ENCODE results near the gene CDR2L. TPM values are rescaled to one million over a fixed set of nuclear protein-coding genes. Genes with fewer than 3 reads are reported as not detected.
"Not testable (repeated sequence)": the region's sequence is repeated elsewhere in the genome, so short reads cannot be mapped to it uniquely, and the experiment has no call there.

Gene CDR2L
- polyA plus RNA-seq, 4 donors: 8.2 to 12.0 (median 10.0) TPM

DNA sequence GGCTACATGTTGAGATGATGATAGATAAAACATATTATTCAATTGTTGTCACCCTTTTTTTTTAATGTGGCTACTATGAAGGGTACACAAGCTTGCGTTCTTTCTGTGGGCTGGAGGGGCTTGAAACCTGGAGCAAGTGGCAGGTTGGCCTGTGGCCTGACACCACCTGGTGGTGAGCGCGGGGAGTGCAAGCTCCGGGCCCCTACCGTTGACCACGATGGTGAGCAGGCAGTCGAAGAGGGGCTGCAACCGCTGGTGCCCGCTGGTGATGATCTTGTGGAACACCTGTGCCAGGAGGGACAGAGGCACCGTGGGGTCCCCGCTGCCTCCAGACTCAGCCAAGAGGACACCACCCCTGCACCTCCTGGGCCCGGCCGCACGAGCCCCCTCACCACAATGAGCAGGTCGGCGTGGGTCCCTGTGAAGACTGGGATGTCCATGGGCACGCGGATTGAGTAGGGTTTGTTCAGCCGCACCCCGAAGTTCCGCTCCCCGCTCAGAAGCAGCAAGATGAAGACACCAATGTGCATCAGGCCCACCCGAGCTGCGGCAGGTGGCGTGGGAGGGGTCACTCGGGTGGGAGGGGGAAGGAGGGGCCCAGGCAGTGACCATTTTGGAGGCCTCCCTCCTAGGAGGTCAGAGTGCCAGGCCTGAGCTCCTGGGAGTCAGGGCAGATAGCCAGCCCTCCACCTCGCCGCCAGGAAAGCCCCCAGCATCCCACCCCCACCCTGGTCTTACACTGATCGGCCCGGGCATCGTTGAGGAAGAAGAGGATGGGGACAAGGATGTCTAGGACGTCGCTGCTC, 29.3 kb upstream of the CDR2L start:
- DNase-seq (ENCODE audit: low read depth in 4 of 4, low spot score in 2 of 4): no peak

DNA sequence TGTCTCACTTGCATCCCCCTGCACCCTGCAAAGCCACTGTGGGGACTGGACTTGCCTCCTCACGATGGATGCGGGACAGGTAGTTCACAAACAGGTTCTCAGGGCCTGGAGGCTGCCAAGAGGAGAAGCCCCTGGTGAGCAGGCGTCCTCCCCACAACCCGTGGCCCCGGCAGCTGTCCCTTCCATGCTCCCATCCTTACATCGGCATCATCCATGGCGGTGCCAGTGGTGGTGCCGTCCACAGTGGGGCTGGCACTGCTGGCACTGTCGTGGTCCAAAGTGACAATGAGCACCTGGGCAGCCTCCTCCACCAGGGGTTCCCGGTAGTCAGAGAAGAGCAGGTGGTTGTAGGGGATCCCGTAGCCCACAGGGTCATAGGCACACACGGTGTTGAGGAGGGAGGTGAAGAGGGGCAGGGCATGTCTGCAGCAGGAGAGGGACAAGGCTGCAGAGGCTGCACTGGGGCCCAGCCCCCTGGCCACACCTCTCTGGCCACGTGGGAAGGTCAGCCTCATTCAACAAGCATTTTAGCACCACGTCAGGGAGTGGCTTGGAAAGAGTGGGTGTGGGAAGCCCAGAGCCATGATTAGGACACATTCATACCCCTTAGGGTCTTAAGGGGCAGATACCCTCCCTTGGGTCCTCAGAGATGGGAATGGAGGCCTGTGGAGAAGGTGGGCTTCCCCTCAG, 27.5 kb upstream of the CDR2L start:
- DNase-seq (ENCODE audit: low read depth in 4 of 4, low spot score in 2 of 4): no peak

DNA sequence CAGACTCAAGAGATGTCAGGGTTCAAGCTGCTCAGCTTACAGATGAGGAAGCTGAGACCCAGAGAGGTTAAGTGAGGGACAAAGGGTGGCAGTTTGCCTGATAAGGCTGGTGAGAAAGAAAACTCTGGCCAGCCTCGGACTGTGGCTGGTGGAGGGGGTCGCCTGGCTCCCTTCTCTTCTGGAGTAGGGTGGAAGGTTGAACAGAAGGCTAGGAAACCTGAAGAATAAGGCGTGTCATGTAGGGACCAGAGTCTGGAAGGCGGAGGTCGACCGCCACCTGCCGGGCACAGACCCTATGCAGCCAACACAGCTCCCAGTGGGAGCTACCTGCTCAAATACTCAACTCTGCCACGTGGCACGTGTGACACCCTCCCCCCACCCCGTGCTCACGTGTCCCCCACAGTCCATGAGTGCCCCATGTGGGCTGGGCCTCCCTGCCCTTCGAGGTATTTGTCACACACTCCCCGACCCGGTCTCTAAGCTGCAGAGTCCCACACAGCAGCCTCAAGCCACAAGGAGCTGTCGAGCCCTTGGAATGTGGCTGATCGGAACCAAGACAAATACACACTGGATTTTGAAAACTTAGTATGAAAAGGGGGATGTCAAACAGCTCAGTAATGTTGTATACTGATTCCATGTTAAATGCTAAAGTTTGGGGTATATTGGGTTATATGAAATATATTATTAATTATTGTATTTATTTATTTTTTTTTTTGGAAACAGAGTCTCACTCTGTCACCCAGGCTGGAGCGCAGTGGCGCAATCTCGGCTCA, 26.7 kb upstream of the CDR2L start:
- no peak for DNase-seq (ENCODE audit: low read depth in 4 of 4, low spot score in 2 of 4)

DNA sequence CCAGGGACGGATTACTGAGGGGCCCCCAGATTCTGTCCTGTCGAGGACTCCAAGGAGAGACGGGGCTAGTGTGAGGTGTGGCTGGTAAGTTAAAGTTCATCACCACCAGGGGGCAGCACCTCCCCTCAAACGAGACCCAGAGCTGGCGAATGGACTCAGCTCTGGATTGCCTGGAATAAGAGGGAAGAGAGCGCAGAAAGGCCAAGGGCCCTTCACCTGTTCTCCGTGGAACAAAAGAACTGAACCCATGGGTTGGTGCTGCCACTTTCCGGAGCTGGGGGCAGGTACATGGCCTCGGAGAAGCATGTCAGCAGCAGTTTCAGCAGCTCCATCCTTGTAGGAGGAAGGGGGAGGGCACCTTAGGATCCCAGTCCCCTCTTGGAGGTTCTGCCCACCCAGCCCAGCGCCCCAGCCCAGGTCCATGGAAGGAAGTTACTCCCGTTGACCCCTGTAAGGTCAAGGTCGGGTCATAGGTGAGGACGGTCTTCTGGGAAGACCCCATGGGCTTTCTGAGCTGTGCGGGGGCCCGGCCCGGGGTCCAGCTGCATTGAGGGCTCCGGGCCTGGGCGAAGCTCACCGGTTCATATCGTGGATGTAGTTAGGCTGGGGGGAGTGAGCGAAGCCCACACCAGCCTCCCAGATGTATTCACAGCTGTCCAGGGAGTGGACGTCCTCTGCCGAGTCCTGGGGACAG, 25.6 kb upstream of the CDR2L start:
- peak; percentile 41 to 78 (median 60) for DNase-seq (ENCODE audit: low read depth in 4 of 4, low spot score in 2 of 4)

DNA sequence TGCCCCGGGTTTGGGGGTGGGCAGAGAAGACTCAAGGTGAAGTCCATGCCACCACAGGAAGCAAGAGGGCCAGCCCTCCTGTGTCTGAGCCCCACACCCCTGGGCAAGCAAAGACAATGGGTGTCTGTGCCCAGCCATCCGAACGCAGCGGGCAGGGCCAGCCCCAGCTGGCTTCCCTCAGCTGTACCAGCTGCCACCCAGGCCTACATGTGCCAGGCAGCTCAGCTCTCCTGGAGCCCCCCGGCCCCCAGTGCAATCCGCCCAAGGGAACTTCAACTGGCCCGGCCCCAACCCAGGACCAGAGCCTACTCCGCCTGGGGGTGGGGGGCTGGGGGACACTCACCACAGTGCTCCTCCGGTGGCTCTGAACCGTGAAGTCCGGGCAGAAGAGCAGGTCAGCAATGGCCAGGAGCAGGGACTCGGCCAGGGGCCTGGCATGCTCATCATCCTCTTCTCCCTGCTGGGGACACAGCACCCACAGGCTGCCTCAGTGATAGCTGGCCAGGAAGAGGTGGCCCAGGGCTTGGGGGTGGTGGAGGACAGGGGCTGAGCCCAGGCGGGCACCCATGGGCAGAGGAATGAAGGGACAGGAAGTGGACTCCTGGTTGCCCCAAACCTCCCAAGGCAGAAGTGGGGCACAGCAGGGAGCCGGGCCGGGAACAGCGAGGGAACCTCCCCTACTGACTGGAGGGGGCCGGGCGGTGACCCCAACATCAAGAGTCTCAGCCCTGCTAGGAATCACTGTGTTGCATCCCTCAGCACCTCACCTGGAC, 24.6 kb upstream of the CDR2L start:
- no peak for DNase-seq (ENCODE audit: low read depth in 4 of 4, low spot score in 2 of 4)

DNA sequence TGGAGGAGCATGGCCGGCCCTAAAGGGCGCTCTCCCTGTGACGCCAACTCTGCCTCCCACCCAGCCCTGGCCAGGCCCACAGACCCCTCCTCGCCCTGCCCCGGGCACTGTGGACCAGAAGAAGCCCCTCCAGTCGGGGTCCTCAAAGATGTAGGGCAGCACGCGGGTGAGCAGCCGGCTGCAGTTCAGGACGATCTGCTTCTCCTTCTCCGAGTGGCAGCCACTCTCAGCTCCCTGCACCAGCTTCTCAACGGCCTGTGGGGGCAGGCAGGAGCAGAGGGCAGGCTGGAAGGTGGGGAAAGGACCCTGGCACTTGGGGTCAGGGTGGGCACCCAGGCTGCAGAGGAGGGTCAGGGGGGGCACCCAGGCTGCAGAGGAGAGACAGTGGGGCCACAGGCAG, 23.8 kb upstream of the CDR2L start:
- no peak for DNase-seq (ENCODE audit: low read depth in 4 of 4, low spot score in 2 of 4)

DNA sequence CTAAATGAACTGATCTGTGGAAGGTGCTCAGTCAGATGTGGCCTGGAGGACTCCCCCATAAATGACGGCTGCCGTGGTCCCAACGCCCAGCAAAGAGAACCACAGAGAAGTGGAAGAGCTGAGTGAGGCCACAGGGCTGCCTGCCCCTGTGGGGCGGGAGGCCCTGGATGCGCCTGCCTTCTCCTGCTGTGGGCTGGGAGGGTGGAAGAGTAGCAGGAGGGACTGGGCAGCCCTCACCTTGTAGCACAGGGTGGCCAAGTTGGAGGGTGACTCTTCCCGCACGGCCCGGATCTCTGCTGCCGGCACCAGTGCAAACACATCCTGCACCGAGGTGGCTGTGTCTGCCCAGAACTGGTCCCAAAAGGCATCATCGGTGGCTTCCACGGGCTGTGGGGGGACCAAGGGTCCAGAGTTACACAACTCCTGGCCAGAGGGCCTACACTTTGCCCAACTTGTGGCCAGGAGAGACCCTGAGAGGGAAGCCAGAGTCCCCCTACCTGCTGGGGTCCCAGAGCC, 23.1 kb upstream of the CDR2L start:
- DNase-seq (ENCODE audit: low read depth in 4 of 4, low spot score in 2 of 4): no peak

DNA sequence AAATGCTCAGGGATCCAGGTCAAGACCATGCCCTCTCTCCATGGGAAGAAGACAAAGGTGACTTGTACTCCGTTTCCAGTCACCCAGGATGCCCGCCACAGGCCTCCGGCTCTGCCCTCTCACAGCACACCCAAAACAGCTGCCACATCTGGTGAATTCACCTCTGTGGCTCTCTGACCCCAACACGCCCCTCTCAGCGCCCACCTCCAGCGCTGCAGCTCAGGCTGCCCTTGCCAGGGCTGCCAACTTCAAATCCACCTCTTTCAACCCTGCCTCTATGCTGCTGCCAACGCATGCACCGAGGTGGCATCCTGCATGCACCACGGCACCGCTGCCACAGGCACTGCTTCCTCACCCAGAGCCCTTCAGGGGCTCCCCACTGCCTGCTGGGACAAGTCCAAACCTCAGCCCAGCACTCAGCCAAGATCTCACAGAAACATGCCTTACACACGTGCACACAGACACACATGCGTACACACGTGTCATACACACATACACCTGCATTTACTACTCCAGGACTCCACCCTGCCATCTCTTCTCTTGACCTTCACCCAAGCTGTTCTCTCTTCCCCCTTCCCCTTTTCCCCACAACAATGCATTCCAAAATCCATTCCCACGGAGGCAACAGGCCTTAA, 22.3 kb upstream of the CDR2L start:
- DNase-seq (ENCODE audit: low read depth in 4 of 4, low spot score in 2 of 4): no peak

DNA sequence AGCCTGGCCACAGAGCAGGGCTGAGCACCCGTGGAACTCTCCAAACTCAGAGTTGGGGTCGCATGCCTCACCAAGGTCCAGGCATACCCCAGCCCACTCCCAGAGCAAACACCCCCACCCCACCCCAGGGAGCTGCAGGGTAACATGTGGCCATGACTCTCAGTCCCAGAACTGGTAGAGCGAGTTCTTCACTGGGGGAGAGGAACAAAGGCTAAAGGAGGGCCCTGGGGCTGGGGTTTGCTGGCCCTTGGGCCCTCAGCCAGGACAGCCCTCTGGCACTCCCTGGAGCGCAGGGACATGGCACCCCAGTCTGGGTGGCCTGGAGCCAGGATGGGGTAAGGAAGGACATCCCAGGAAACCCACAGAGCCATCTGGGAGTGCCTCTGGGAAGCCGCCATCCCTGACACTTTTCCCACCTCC, 19.1 kb upstream of the CDR2L start:
- no peak for DNase-seq (ENCODE audit: low read depth in 4 of 4, low spot score in 2 of 4)

DNA sequence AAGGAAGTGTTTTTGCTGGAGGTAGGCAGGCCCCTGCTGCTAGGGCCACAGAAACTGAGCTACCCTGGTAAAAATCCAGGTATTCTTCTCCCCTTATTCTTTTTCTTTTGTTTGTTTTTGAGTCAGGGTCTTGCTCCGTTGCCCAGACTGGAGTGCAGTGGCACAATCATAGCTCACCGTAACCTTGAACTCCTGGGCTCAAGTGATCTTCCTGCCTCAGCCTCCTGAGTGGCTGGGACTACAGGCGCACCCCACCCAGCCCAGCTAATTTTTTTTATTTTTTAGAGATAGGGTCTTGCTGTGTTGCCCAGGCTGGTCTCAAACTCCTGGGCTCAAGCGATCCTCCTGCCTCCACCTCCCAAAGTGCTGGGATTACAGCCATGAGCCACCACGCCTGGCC, 17.9 kb upstream of the CDR2L start:
- DNase-seq (ENCODE audit: low read depth in 4 of 4, low spot score in 2 of 4): not testable (repeated sequence)

DNA sequence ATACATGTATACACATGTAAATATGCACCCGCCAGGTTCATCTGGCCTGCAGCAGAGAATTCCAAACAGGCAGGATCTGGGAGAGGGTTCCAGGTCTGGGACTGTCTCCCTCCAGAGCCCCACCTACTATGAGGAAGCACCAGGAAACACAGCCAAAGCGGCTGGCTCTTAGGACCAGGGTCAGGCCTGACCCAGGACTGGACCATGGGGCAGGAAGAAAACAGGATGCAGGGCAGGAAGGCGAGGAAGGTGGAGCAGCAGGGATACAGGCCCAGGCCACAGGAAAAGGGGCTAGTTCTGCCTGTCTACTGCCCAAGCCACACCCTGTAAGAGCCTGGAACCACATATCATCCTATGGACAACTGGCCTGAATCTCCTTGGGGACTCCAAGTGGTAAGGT, 17.0 kb upstream of the CDR2L start:
- DNase-seq (ENCODE audit: low read depth in 4 of 4, low spot score in 2 of 4): no peak

DNA sequence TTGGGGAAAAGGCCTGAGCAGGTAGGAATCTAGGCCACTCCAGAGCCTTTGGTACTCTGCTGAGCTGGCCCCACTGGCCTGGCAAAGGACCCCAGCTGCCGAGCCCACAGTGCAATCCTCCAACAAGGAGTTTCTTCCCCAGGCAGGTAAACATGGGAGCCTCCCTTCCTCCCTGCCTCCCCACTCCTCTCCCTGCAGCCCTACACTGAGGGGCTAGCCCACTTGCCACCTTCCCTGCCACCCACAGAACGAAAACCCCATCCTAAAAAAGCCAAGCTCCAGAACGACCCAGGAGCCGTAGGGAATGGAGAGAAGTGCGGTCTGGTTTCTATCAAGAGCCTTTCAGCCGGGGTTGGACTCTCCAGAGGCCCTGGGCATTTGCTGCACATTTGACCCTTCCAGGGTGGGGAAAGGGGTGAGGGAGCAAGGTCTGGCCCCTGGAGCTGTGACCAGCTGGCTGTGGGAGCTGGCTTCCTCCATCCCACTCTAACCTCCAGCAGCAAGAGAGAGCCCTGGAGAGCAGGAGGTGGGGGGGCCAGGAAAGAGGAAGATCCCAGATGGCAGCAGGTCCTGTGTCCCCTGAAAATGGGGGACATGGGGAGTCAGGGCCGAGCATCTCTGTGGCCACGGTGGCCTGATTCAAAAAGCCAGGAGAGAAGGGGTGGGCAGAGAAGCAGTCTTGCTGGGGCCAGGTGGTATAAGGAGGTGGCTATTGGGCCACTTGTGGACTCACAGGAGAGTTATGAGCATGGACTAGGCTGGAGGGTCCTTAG, 16.2 kb upstream of the CDR2L start:
- DNase-seq (ENCODE audit: low read depth in 4 of 4, low spot score in 2 of 4): no peak

DNA sequence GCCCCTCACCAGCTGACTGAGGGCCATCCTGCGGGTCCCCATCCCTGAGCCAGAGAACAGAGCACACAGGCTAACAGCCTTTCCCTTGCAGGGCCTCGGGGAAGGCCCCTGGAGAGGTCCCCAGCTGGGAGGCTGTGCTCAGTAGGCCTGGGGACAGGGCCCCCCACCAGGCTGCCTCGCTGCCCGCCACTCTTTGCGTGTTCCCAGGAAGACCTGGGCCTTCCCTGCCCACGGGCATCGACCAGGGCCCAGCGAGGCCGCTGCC, 15.7 kb upstream of the CDR2L start:
- DNase-seq (ENCODE audit: low read depth in 4 of 4, low spot score in 2 of 4): no peak

DNA sequence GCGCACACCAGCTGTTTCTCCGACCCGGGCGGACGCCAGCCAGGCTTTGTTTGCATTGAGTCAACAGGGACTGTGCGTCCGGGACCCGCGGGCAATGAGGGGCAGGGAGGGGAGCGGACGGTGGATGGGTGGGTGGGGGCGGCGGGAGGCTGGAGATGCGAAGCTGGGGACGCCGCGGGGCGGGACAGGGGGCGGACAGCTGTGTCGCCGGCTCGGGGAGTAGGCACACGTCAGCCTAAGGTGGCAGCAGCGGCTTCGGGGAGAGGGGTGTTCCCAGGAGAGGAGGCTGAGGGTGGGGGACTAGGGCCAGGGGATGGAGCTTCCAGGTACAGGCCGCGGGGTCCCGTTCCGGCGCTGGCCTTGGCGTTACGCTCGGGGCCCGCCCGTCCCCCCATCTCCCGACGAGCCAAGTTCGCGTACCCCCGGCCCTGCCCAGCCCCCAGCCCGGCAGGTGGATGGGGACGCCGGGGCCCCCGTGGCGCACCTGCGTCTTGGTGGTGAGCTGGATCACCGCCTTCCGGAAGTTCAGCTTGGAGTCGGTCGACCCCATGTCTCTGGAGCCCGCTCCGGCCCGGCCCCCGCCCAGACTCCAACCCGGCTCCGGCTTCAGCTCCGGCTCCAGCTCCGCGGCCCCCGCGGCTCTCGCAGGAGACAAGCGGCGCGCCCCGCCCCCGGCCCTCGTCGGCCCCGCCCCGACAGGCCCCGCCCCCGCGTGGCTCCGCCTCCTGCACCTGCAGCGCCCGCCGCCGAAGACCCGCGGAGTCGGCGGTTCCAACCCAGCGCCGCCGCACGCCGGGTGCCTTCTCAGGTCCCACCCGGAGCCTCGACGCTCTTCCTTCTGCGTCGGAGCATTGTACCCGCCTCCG, 15.1 kb upstream of the CDR2L start, which contains the start of gene HID1:
Gene HID1 (minus strand): TSS at position 653 of the 866 bp plus-strand sequence. CDS start 103 bp downstream, at position 550.
- no peak for DNase-seq (ENCODE audit: low read depth in 4 of 4, low spot score in 2 of 4)

DNA sequence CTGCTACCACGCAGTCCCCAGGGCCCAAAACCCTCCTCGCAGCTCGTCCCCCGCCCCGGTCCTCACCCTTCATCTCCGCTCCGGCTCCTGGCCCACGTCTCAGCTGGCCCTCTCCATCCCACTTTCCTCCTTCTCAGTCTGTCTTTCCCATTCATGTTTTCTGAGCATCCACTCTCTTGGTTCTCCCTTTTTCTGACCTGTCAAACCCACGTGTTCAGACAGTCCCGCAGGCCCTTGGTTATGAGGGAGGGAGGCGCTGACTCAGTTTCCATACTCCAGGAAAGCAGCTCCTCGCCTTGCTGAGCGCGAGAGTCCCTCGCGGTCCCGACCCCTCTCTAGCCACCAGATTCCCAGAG, 14.5 kb upstream of the CDR2L start:
- DNase-seq (ENCODE audit: low read depth in 4 of 4, low spot score in 2 of 4): no peak

DNA sequence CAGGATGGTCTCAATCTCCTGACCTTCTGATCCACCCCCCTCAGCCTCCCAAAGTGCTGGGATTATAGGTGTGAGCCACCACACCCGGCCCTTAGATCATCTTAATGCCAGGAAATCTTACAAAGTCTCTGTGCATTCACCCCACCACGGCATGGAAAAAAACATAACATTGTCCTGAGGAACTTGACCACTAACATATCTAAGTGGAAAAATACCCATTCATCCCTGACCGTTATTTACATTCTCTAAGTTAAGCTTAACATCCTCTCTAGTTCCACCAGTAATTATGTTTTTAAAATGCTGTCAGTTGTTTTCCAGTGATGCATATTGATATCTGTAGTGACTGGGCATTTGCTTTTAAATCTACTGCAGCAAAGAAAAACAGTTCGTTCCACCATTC, 11.5 kb upstream of the CDR2L start:
- no peak for DNase-seq (ENCODE audit: low read depth in 4 of 4, low spot score in 2 of 4)

DNA sequence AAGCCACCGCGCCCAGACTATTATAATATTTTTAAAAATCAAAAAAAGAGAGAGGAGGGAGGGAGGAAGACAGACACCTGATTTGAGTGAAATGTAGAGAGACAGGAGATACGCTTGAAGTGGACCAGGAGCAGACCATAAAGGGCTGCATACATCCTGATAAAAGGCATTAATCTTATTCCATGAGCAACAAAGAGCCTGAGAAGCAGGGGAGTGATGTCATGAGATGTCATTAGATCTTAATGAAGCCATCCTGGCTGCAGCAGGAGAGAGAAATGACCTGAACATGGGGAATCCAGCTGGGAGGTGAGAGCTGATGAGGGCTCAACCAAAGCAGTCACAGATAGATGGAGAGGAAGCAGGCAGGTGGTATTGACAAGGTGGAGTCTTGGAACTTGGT, 9.6 kb upstream of the CDR2L start:
- DNase-seq (ENCODE audit: low read depth in 4 of 4, low spot score in 2 of 4): no peak

DNA sequence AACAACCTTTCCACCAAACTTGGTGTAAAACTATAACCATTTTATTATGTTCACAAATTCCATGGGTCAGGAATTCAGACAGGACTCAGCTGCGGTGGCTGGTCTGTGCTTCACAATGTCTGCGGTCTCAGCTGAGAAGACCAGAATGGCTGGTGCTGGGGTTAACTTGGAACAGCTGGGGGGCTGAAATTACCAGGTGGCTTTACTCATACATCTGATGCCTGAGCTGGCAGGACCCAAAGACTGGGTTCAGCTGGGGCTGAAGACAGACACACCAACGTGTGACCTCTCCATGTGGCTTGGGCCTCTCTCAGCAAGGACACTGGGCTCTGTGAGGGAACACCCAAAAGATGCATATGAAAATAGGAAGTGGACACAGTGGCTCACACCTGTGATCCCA, 9.2 kb upstream of the CDR2L start:
- no peak for DNase-seq (ENCODE audit: low read depth in 4 of 4, low spot score in 2 of 4)
